ENCODE data around the gene CLOCK. TPM values are rescaled to one million over a fixed set of nuclear protein-coding genes. Genes with fewer than 3 reads are reported as not detected.

The CLOCK gene
- total and polyA plus RNA-seq, 2 experiments from 2014 or later: 10.0 to 15.3 TPM

DNA sequence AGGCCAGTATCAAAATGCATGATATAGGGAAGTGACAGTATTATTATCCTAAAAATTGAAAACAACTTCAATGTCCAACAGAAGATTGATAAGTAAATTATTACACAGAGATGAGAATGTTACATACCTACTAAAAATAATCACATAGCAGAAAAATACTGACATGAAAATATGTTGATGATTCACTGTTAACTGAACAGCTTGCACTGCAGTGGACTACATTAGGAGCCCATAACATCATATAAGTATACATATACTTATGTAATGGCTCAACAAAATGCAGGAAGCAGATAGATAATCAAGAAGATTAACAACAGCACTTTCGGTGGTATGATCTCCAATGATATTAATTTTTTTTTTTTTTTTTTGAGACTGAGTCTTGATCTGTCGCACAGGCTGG is 7.1 kb downstream of the CLOCK start:
- Histone ChIP-seq H3K9me3 (ENCODE audit: low read depth) (no peaks in the 10 kb centered on the region), H3K27ac (no peak overlapping the region), H3K36me3 (no peaks in the 10 kb centered on the region), H3K27me3 (no peaks in the 10 kb centered on the region), H3K4me3 (no peak overlapping the region), H3K4me1 (ENCODE audit: low read depth) (peaks cover 19% of the 10 kb centered on the region)
- TF ChIP-seq, protein P1, sequence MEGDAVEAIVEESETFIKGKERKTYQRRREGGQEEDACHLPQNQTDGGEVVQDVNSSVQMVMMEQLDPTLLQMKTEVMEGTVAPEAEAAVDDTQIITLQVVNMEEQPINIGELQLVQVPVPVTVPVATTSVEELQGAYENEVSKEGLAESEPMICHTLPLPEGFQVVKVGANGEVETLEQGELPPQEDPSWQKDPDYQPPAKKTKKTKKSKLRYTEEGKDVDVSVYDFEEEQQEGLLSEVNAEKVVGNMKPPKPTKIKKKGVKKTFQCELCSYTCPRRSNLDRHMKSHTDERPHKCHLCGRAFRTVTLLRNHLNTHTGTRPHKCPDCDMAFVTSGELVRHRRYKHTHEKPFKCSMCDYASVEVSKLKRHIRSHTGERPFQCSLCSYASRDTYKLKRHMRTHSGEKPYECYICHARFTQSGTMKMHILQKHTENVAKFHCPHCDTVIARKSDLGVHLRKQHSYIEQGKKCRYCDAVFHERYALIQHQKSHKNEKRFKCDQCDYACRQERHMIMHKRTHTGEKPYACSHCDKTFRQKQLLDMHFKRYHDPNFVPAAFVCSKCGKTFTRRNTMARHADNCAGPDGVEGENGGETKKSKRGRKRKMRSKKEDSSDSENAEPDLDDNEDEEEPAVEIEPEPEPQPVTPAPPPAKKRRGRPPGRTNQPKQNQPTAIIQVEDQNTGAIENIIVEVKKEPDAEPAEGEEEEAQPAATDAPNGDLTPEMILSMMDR (IDR thresholded peaks at IDR 0.05; ENCODE audit: low read depth, low read length): no peak
- DNase-seq (ENCODE audit: low read depth in 1 of 2, low spot score in 1 of 2): no peak

DNA sequence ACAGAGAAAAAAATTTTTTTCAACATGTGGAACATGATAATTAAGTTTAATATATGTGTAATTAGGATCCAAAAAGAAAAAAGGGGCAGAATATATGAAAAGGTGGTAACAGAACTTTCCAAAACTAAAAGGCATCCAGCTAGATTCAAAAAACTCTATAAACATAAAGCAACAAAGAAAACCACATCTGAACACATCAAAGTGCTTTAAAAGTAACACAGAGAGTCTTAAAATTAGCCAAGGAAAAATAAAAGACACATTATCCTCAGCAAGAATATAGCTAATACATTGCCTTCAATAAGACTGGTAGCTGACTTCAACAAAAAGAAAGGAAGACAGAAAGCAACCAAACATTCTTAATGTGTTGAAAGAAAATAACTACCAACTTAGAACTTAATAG is 8.2 kb downstream of the CLOCK start:
- Histone ChIP-seq H3K4me1 (ENCODE audit: low read depth) (peaks cover 11% of the 10 kb centered on the region), H3K27me3 (no peaks in the 10 kb centered on the region), H3K9me3 (ENCODE audit: low read depth) (no peaks in the 10 kb centered on the region), H3K27ac (no peak overlapping the region), H3K36me3 (no peaks in the 10 kb centered on the region), H3K4me3 (no peak overlapping the region)
- TF ChIP-seq, protein P1 (IDR thresholded peaks at IDR 0.05; ENCODE audit: low read depth, low read length): no peak
- no peak for DNase-seq (ENCODE audit: low read depth in 1 of 2, low spot score in 1 of 2)

GRCh38 chr4:55534306-55534705 is 12.4 kb downstream of the CLOCK start:
- no peaks in the 10 kb centered on the region for H3K9me3 ChIP-seq (ENCODE audit: low read depth)
- no peak for DNase-seq (ENCODE audit: low read depth in 1 of 2, low spot score in 1 of 2)
- TF ChIP-seq, protein P1 (IDR thresholded peaks at IDR 0.05; ENCODE audit: low read depth, low read length): no peak
- no peak overlapping the region for H3K27ac ChIP-seq
- H3K36me3 ChIP-seq: no peaks in the 10 kb centered on the region
- no peaks in the 10 kb centered on the region for H3K27me3 ChIP-seq
- H3K4me3 ChIP-seq: no peak overlapping the region
- no peaks in the 10 kb centered on the region for H3K4me1 ChIP-seq (ENCODE audit: low read depth)

DNA sequence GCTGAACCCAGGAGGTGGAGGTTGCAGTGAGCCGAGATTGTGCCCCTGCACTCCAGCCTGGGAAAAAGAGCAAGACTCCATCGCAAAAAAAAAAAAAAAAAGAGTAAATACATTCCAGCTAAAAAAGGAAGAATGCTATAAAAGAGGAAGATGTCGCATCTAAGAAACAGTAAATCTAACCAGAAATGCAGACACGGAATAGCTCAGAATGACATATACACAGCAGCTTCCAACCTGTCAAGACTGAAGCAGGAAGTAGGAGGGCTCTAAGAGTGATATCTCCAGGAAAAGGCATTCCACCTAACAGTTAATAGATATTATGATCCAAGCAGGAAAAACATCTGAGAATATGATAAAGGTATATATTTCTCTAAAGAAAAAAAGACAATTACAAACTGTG is 16.0 kb downstream of the CLOCK start:
- no peaks in the 10 kb centered on the region for H3K4me1 ChIP-seq (ENCODE audit: low read depth)
- no peak for DNase-seq (ENCODE audit: low read depth in 1 of 2, low spot score in 1 of 2)
- H3K27me3 ChIP-seq: no peaks in the 10 kb centered on the region
- no peak overlapping the region for H3K27ac ChIP-seq
- no peaks in the 10 kb centered on the region for H3K9me3 ChIP-seq (ENCODE audit: low read depth)
- H3K4me3 ChIP-seq: no peak overlapping the region
- TF ChIP-seq, protein P1 (IDR thresholded peaks at IDR 0.05; ENCODE audit: low read depth, low read length): no peak
- no peaks in the 10 kb centered on the region for H3K36me3 ChIP-seq

DNA sequence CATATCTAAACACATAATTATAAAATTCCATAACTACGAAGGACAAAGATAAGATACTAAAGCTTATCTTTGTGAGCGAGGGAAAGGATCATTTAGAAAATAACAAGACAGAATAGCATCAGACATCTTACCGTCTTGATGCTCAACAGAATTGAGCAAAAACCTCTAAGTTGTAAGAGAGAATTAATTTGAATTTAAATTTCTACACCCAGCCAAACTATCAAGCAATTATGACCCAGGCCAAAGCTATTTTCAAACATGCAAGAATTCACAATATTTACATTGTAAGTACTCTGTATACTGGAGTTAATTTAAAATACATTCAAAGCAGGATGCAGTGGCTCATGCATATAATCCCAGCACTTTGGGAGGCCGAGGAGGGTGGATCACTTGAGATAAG is 16.5 kb downstream of the CLOCK start:
- Histone ChIP-seq H3K36me3 (no peaks in the 10 kb centered on the region), H3K27ac (no peak overlapping the region), H3K27me3 (no peaks in the 10 kb centered on the region), H3K4me3 (no peak overlapping the region), H3K9me3 (ENCODE audit: low read depth) (no peaks in the 10 kb centered on the region), H3K4me1 (ENCODE audit: low read depth) (no peaks in the 10 kb centered on the region)
- no peak for DNase-seq (ENCODE audit: low read depth in 1 of 2, low spot score in 1 of 2)
- TF ChIP-seq, protein P1 (IDR thresholded peaks at IDR 0.05; ENCODE audit: low read depth, low read length): no peak

DNA sequence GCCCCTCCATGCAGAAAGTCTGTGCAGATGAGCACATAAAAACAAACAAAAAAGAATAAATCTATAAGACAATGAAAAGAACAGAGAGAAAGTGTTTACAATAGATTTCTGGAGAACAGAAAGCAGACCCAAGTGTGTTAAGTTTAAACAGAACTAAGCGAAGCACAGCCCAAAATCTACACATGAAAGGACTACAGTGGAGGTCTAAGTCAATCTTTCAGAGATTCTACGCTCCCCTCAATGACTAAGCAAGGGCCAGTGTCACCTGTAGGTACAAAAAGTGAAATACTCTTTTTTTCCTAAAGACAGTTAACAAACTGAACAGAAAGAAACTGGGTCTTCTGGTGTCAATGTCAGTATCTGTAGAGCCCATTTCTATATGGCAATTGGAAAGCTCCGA is 18.2 kb downstream of the CLOCK start:
- Histone ChIP-seq H3K27me3 (no peaks in the 10 kb centered on the region), H3K36me3 (no peaks in the 10 kb centered on the region), H3K4me3 (no peak overlapping the region), H3K4me1 (ENCODE audit: low read depth) (no peaks in the 10 kb centered on the region), H3K9me3 (ENCODE audit: low read depth) (no peaks in the 10 kb centered on the region), H3K27ac (no peak overlapping the region)
- no peak for DNase-seq (ENCODE audit: low read depth in 1 of 2, low spot score in 1 of 2)
- TF ChIP-seq, protein P1 (IDR thresholded peaks at IDR 0.05; ENCODE audit: low read depth, low read length): no peak

Measured in cardiac muscle cell (in vitro differentiated cells and primary cell).